ENCODE results near the gene PDGFC.

Gene PDGFC

GRCh38 chr4:156974264-156974663, 2.7 kb upstream of the PDGFC start:
- DNase-seq (ENCODE audit: low spot score) = peak; percentile 32

GRCh38 chr4:156972379-156973015, 898 bp upstream of the PDGFC start:
- DNase-seq (ENCODE audit: low spot score) = no peak

- DNase-seq (ENCODE audit: low spot score) = no peak
These were observed 379 bp downstream of the PDGFC start for GRCh38 chr4:156971165-156971675.

- peak; percentile 72 for DNase-seq (ENCODE audit: low spot score)
These were observed 966 bp downstream of the PDGFC start for GRCh38 chr4:156970501-156971164.

- DNase-seq (ENCODE audit: low spot score) = no peak
These were observed 1.7 kb downstream of the PDGFC start for GRCh38 chr4:156969911-156970310.

- DNase-seq (ENCODE audit: low spot score) = no peak
These were observed 2.5 kb downstream of the PDGFC start for GRCh38 chr4:156969101-156969500.

GRCh38 chr4:156968479-156968984, 3.1 kb downstream of the PDGFC start:
- DNase-seq (ENCODE audit: low spot score) = peak; percentile 45

GRCh38 chr4:156966836-156967235, 4.8 kb downstream of the PDGFC start:
- DNase-seq (ENCODE audit: low spot score) = no peak

GRCh38 chr4:156963419-156963818, 8.2 kb downstream of the PDGFC start:
- DNase-seq (ENCODE audit: low spot score) = no peak

GRCh38 chr4:156962528-156962974, 9.0 kb downstream of the PDGFC start:
- DNase-seq (ENCODE audit: low spot score) = peak; percentile 32

- DNase-seq (ENCODE audit: low spot score) = no peak
These were observed 9.6 kb downstream of the PDGFC start for GRCh38 chr4:156962058-156962358.

GRCh38 chr4:156961196-156962057, 10.2 kb downstream of the PDGFC start:
- no peak for DNase-seq (ENCODE audit: low spot score)

- DNase-seq (ENCODE audit: low spot score) = no peak
These were observed 12.3 kb downstream of the PDGFC start for GRCh38 chr4:156959298-156959702.

- no peak for DNase-seq (ENCODE audit: low spot score)
These were observed 13.1 kb downstream of the PDGFC start for GRCh38 chr4:156958276-156959074.

GRCh38 chr4:156957556-156957955, 14.0 kb downstream of the PDGFC start:
- DNase-seq (ENCODE audit: low spot score) = no peak

- DNase-seq (ENCODE audit: low spot score) = no peak
These were observed 14.7 kb downstream of the PDGFC start for GRCh38 chr4:156956826-156957368.

- DNase-seq (ENCODE audit: low spot score) = no peak
These were observed 15.2 kb downstream of the PDGFC start for GRCh38 chr4:156956359-156956758.

GRCh38 chr4:156954587-156954986, 17.0 kb downstream of the PDGFC start:
- DNase-seq (ENCODE audit: low spot score) = no peak

GRCh38 chr4:156953951-156954350, 17.6 kb downstream of the PDGFC start:
- DNase-seq (ENCODE audit: low spot score) = no peak

GRCh38 chr4:156953001-156953400, 18.6 kb downstream of the PDGFC start:
- no peak for DNase-seq (ENCODE audit: low spot score)

GRCh38 chr4:156952078-156952759, 19.4 kb downstream of the PDGFC start:
- DNase-seq (ENCODE audit: low spot score) = no peak

Measured in hepatic stellate cell (primary cell).